DND-41 (cell line): ENCODE results near the gene GPI.
A peak's percentile ranks its signal among the peaks of the same experiment; 100 is the strongest.
"Not testable (repeated sequence)": the region's sequence is repeated elsewhere in the genome, so short reads cannot be mapped to it uniquely, and the experiment has no call there.

Experiments
- ATAC-seq: fragments of 200-7000 bp; cut with Tn5 transposase; 3 replicates; pipeline ENCODE4 v1.9.1; 2021; ENCODE audit warnings: low read depth; ENCODE audit not compliant: insufficient read depth
- DNase-seq: peaks from one replicate; pipeline ENCODE4 v3.0.0-alpha.2; 2020
- H2AFZ ChIP-seq: 2 replicates; pipeline ENCODE4 v1.6.0; 2012; ENCODE audit warnings: low read depth, low read length
- H3K27ac ChIP-seq: 2 replicates; pipeline ENCODE4 v1.5.1; 2012; ENCODE audit warnings: low read length, inconsistent platforms
- H3K27me3 ChIP-seq: fragments of 200-600 bp; sonication (generic); 2 replicates; pipeline ENCODE4 v1.6.0; 2012; ENCODE audit warnings: low read length, mild to moderate bottlenecking, inconsistent platforms; ENCODE audit not compliant: insufficient read depth, poor library complexity
- H3K36me3 ChIP-seq: 2 replicates; pipeline ENCODE4 v1.5.1; 2012; ENCODE audit warnings: low read length, inconsistent platforms; ENCODE audit not compliant: insufficient read depth
- H3K4me1 ChIP-seq: 2 replicates; pipeline ENCODE4 v1.5.1; 2012; ENCODE audit warnings: mild to moderate bottlenecking, low read length; ENCODE audit not compliant: insufficient read depth
- H3K4me2 ChIP-seq: 2 replicates; pipeline ENCODE4 v1.6.0; 2012; ENCODE audit warnings: mild to moderate bottlenecking, moderate library complexity, low read length, inconsistent platforms; ENCODE audit not compliant: insufficient read depth
- H3K4me3 ChIP-seq, 2 experiments: fragments of 200-600 bp in 1 of 2; shearing (Covaris generic) in 1 of 2; 2 replicates each; pipeline ENCODE4 v1.5.1; 2012 to 2016; ENCODE audit warnings: inconsistent platforms in 2 of 2, low read length in 2 of 2, mild to moderate bottlenecking in 2 of 2, low read depth in 1 of 2, moderate library complexity in 1 of 2
- H3K79me2 ChIP-seq: 2 replicates; pipeline ENCODE4 v1.6.0; 2012; ENCODE audit warnings: low read length, inconsistent platforms; ENCODE audit not compliant: insufficient read depth
- H3K9ac ChIP-seq: 2 replicates; pipeline ENCODE4 v1.6.0; 2012; ENCODE audit warnings: low read depth, mild to moderate bottlenecking, inconsistent platforms, low read length, moderate library complexity
- H3K9me3 ChIP-seq: 2 replicates; pipeline ENCODE4 v1.5.1; 2012; ENCODE audit warnings: low read length, moderate library complexity, mild to moderate bottlenecking, inconsistent platforms; ENCODE audit not compliant: insufficient read depth, severe bottlenecking
- H4K20me1 ChIP-seq: 2 replicates; pipeline ENCODE4 v1.6.0; 2012; ENCODE audit warnings: low read length; ENCODE audit not compliant: insufficient read depth
- EZH2 ChIP-seq: IDR thresholded peaks from 3 replicates; pipeline ENCODE4 v1.6.1; 2012; ENCODE audit warnings: borderline replicate concordance, low read depth, mild to moderate bottlenecking, moderate library complexity, low read length, inconsistent platforms; ENCODE audit not compliant: severe bottlenecking
- TF ChIP-seq, protein P1 (sequence below): IDR thresholded peaks from 2 replicates; pipeline ENCODE4 v1.5.1; 2012; ENCODE audit warnings: borderline replicate concordance, low read length, moderate library complexity, mild to moderate bottlenecking; ENCODE audit not compliant: poor library complexity, severe bottlenecking; ENCODE audit errors: extremely low read depth

Gene GPI

DNA sequence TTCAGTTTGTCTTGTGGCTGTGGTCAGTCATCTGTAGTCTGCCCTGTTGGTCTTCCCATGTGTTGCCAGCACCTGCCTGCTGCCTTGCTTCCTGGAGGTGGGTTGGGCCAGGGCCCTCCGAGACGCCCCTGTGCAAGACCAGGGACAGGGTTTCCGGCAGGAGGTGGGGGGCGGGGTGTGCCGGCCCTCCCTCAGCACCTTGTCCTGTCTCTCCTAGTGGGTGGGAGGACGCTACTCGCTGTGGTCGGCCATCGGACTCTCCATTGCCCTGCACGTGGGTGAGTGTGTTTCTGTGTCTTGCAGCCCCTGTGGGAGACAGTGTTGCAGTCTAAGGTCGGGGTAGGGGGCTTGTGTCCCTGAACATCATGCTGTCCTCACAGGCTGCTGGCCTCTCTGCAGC lies 28.0 kb downstream of the GPI start:
- H3K36me3 ChIP-seq = peaks cover 79% of the 10 kb centered on the region
- H3K4me1 ChIP-seq = no peaks in the 10 kb centered on the region
- H3K4me2 ChIP-seq = no peak overlapping the region
- 0 out of 2 replicates have a peak, but pooled peaks cover 3% of the 10 kb centered on the region for H4K20me1 ChIP-seq
- no peak overlapping the region for H3K4me3 ChIP-seq
- H3K27ac ChIP-seq = no peak overlapping the region
- no peaks in the 10 kb centered on the region for H3K27me3 ChIP-seq
- H3K79me2 ChIP-seq = no peaks in the 10 kb centered on the region
- DNase-seq = no peak
- TF ChIP-seq, protein P1, sequence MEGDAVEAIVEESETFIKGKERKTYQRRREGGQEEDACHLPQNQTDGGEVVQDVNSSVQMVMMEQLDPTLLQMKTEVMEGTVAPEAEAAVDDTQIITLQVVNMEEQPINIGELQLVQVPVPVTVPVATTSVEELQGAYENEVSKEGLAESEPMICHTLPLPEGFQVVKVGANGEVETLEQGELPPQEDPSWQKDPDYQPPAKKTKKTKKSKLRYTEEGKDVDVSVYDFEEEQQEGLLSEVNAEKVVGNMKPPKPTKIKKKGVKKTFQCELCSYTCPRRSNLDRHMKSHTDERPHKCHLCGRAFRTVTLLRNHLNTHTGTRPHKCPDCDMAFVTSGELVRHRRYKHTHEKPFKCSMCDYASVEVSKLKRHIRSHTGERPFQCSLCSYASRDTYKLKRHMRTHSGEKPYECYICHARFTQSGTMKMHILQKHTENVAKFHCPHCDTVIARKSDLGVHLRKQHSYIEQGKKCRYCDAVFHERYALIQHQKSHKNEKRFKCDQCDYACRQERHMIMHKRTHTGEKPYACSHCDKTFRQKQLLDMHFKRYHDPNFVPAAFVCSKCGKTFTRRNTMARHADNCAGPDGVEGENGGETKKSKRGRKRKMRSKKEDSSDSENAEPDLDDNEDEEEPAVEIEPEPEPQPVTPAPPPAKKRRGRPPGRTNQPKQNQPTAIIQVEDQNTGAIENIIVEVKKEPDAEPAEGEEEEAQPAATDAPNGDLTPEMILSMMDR = no peak
- no peak for TF ChIP-seq EZH2
- H2AFZ ChIP-seq = no peak overlapping the region
- no peak for ATAC-seq
- no peak overlapping the region for H3K9ac ChIP-seq
- H3K9me3 ChIP-seq = no peaks in the 10 kb centered on the region

DNA sequence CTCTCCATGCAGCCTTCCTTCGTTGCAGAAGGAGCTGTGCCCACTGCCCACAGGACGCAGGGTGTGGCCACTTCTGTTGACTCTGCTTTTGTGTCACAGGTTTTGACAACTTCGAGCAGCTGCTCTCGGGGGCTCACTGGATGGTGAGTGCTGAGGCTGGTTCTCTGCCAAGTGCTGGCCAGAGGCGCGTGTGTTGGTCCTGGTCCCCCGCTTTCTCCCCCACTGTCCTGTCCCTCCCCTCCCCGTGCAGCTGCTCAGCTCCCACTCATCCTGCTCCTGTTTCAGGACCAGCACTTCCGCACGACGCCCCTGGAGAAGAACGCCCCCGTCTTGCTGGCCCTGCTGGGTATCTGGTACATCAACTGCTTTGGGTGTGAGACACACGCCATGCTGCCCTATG lies 28.6 kb downstream of the GPI start:
- H3K27me3 ChIP-seq = no peaks in the 10 kb centered on the region
- no peak overlapping the region for H3K27ac ChIP-seq
- H2AFZ ChIP-seq = no peak overlapping the region
- H3K79me2 ChIP-seq = no peaks in the 10 kb centered on the region
- H3K4me3 ChIP-seq = no peak overlapping the region
- peaks cover 83% of the 10 kb centered on the region for H3K36me3 ChIP-seq
- H3K9me3 ChIP-seq = no peaks in the 10 kb centered on the region
- no peaks in the 10 kb centered on the region for H3K4me1 ChIP-seq
- H3K9ac ChIP-seq = no peak overlapping the region
- ATAC-seq = no peak
- H3K4me2 ChIP-seq = no peak overlapping the region
- no peak for TF ChIP-seq EZH2
- TF ChIP-seq, protein P1 = no peak
- 0 out of 2 replicates have a peak, but pooled peaks cover 3% of the 10 kb centered on the region for H4K20me1 ChIP-seq
- DNase-seq = no peak

DNA sequence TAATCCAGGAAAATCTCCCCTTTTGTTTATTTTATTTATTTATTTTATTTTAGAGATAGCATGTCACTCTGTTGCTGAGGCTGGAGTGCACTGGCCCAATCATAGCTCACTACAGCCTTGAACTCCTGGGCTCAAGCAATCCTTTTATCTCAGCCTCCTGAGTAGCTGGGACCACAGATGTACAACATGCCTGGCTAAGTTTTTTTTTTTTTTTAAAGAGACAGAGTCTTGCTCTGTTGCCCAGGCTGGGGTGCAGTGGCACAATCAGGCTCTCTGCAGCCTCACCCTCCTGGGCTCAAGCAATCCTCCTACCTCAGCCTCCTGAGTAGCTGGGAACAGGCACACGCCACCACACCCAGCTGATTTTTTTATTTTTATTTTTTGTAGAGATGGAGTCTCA lies 32.9 kb downstream of the GPI start:
- H3K9ac ChIP-seq = no peak overlapping the region
- H3K27ac ChIP-seq = no peak overlapping the region
- DNase-seq = no peak
- no peaks in the 10 kb centered on the region for H4K20me1 ChIP-seq
- no peak for TF ChIP-seq EZH2
- TF ChIP-seq, protein P1 = no peak
- no peaks in the 10 kb centered on the region for H3K4me1 ChIP-seq
- H3K27me3 ChIP-seq = no peaks in the 10 kb centered on the region
- H2AFZ ChIP-seq = no peak overlapping the region
- ATAC-seq = peak; percentile 29; the same call in 1 of the 3 replicates
- H3K9me3 ChIP-seq = no peaks in the 10 kb centered on the region
- H3K79me2 ChIP-seq = no peaks in the 10 kb centered on the region
- H3K4me3 ChIP-seq = no peak overlapping the region
- H3K36me3 ChIP-seq = peaks cover 69% of the 10 kb centered on the region
- H3K4me2 ChIP-seq = no peak overlapping the region

DNA sequence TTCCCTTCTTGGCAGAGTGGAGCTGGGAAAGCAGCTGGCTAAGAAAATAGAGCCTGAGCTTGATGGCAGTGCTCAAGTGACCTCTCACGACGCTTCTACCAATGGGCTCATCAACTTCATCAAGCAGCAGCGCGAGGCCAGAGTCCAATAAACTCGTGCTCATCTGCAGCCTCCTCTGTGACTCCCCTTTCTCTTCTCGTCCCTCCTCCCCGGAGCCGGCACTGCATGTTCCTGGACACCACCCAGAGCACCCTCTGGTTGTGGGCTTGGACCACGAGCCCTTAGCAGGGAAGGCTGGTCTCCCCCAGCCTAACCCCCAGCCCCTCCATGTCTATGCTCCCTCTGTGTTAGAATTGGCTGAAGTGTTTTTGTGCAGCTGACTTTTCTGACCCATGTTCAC lies 34.9 kb downstream of the GPI start:
- no peaks in the 10 kb centered on the region for H4K20me1 ChIP-seq
- DNase-seq (no peak), ATAC-seq (no peak)

DNA sequence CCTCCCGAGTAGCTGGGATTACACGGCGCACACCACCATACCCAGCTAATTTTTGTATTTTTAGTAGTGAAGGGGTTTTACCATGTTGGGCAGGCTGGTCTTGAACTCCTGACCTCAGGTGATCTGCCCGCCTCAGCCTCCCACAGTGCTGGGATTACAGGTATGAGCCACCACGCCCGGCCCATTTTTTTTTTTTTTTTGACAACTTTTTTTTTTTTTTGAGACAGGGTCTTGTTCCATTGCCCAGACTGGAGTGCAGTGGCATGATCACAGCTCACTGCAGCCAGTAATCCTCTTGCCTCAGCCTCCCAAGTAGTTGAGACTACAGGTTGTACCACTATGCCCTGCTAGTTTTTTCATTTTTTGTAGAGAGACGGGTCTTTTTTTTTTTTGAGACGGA lies 35.8 kb downstream of the GPI start:
- not testable (repeated sequence) for H3K27ac ChIP-seq, DNase-seq, H3K4me3 ChIP-seq, H3K27me3 ChIP-seq, H2AFZ ChIP-seq, H3K9ac ChIP-seq, H4K20me1 ChIP-seq, H3K9me3 ChIP-seq, ATAC-seq, H3K4me2 ChIP-seq
- Histone ChIP-seq H3K36me3 (peaks cover 44% of the 10 kb centered on the region), H3K79me2 (peaks cover 15% of the 10 kb centered on the region), H3K4me1 (peaks cover 21% of the 10 kb centered on the region)

More for the DNA sequence above, 34.9 kb downstream of the GPI start:
- Histone ChIP-seq H3K4me3 (no peak overlapping the region), H3K36me3 (peaks cover 52% of the 10 kb centered on the region), H3K79me2 (peaks cover 7% of the 10 kb centered on the region), H3K4me1 (peaks cover 11% of the 10 kb centered on the region), H3K9me3 (no peaks in the 10 kb centered on the region), H2AFZ (no peak overlapping the region), H3K27ac (no peak overlapping the region), H3K27me3 (no peaks in the 10 kb centered on the region), H3K9ac (no peak overlapping the region), H3K4me2 (no peak overlapping the region)
- TF ChIP-seq, protein P1 = no peak
- no peak for TF ChIP-seq EZH2
